ENCODE data around the gene PFDN5. TPM values are rescaled to one million over a fixed set of nuclear protein-coding genes. Genes with fewer than 3 reads are reported as not detected.

PFDN5 gene
- total and polyA plus RNA-seq, 9 of the 15 experiments (the other 6 are each of a cell fraction or from before 2014, with no cell fraction given): 361 to 1,636 (median 742) TPM

DNA sequence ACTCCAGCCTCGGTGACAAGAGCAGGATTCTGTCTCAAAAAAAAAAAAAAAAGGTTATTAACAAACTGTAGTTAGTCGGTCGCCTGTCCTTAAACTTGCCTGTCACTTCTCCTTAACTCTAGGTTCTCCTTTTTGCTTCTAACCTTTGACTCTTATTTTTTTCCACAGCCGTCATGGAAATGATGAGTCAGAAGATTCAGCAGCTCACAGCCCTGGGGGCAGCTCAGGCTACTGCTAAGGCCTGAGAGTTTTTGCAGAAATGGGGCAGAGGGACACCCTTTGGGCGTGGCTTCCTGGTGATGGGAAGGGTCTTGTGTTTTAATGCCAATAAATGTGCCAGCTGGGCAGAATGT is 3.7 kb downstream of the PFDN5 start (continued):
- TF ChIP-seq, protein P1, sequence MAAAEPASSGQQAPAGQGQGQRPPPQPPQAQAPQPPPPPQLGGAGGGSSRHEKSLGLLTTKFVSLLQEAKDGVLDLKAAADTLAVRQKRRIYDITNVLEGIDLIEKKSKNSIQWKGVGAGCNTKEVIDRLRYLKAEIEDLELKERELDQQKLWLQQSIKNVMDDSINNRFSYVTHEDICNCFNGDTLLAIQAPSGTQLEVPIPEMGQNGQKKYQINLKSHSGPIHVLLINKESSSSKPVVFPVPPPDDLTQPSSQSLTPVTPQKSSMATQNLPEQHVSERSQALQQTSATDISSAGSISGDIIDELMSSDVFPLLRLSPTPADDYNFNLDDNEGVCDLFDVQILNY (CRISPR knock-in tag; IDR thresholded peaks at IDR 0.05): no peak
- TF ChIP-seq ZNF175 (CRISPR knock-in tag; IDR thresholded peaks at IDR 0.05; ENCODE audit: low read depth): no peak
- TF ChIP-seq ZNF592 (IDR thresholded peaks at IDR 0.05): no peak
- no peak; a peak in 1 of 4 replicates for TF ChIP-seq TRIM24 (IDR thresholded peaks at IDR 0.05)
- no peak for TF ChIP-seq DIDO1 (tag; IDR thresholded peaks at IDR 0.05; ENCODE audit: low read depth)
- TF ChIP-seq THRA (IDR thresholded peaks at IDR 0.05): no peak
- TF ChIP-seq, protein P2, sequence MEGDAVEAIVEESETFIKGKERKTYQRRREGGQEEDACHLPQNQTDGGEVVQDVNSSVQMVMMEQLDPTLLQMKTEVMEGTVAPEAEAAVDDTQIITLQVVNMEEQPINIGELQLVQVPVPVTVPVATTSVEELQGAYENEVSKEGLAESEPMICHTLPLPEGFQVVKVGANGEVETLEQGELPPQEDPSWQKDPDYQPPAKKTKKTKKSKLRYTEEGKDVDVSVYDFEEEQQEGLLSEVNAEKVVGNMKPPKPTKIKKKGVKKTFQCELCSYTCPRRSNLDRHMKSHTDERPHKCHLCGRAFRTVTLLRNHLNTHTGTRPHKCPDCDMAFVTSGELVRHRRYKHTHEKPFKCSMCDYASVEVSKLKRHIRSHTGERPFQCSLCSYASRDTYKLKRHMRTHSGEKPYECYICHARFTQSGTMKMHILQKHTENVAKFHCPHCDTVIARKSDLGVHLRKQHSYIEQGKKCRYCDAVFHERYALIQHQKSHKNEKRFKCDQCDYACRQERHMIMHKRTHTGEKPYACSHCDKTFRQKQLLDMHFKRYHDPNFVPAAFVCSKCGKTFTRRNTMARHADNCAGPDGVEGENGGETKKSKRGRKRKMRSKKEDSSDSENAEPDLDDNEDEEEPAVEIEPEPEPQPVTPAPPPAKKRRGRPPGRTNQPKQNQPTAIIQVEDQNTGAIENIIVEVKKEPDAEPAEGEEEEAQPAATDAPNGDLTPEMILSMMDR (IDR thresholded peaks at IDR 0.05 in 2 of 3, conservative IDR thresholded peaks at IDR 0.05 in 1 of 3; ENCODE audit: insufficient read depth in 2 of 3, low read depth in 1 of 3, low read length in 3 of 3): no peak
- no peak for TF ChIP-seq ZNF277 (CRISPR knock-in tag; IDR thresholded peaks at IDR 0.05; ENCODE audit: borderline replicate concordance)
- no peak for TF ChIP-seq TGIF2 (CRISPR knock-in tag; IDR thresholded peaks at IDR 0.05)
- no peak for TF ChIP-seq ZNF586 (CRISPR knock-in tag; conservative IDR thresholded peaks at IDR 0.05)
- TF ChIP-seq, protein P3, sequence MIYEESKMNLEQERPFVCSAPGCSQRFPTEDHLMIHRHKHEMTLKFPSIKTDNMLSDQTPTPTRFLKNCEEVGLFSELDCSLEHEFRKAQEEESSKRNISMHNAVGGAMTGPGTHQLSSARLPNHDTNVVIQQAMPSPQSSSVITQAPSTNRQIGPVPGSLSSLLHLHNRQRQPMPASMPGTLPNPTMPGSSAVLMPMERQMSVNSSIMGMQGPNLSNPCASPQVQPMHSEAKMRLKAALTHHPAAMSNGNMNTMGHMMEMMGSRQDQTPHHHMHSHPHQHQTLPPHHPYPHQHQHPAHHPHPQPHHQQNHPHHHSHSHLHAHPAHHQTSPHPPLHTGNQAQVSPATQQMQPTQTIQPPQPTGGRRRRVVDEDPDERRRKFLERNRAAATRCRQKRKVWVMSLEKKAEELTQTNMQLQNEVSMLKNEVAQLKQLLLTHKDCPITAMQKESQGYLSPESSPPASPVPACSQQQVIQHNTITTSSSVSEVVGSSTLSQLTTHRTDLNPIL (CRISPR knock-in tag; IDR thresholded peaks at IDR 0.05): no peak
- no peak for TF ChIP-seq POLR3G (IDR thresholded peaks at IDR 0.05; ENCODE audit: extremely low read depth, insufficient read length, insufficient replicate concordance)
- TF ChIP-seq CCAR2 (IDR thresholded peaks at IDR 0.05; ENCODE audit: low read depth, low read length): no peak
- no peak for TF ChIP-seq ZZZ3 (IDR thresholded peaks at IDR 0.05)
- TF ChIP-seq RBM34 (IDR thresholded peaks at IDR 0.05; ENCODE audit: borderline replicate concordance, insufficient read depth, low read length): no peak
- no peak for TF ChIP-seq TBL1XR1 (IDR thresholded peaks at IDR 0.05; ENCODE audit: low read length in 2 of 2)
- TF ChIP-seq SREBF1 (IDR thresholded peaks at IDR 0.05; ENCODE audit: borderline replicate concordance, low read depth, low read length): no peak

Data from K562 (cell line).